ENCODE data around the gene PLCL2.

Gene PLCL2

DNA sequence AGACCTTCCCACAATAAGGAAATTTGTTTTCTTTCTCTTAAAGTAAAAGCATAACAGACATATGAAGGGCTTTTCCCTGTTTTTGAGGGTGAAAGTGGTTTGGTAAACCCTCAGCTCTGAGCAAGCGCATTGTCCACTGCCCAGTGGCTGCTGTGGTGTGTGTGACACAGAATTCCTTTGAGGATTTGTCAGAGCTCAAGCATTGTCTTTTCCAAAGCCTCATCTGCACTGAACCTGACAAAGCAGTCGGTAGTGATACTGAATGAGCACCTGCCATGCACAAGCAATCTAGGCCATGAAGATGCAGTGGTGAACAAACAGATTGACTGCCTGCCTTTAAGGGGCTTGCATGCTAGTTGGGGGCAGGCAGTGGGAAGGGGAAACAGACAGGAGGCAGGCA is 128.3 kb downstream of the PLCL2 start:
- Histone ChIP-seq H3K36me3 (replicated peaks; ENCODE audit: low read depth, low read length) (peaks cover 5% of the 10 kb centered on the region), H3K9me3 (ENCODE audit: insufficient read depth, low read length) (no peaks in the 10 kb centered on the region), H2AFZ (ENCODE audit: low read depth, low read length) (no peak overlapping the region), H3K79me2 (ENCODE audit: low read length) (no peaks in the 10 kb centered on the region), H3K27me3 (ENCODE audit: low read depth, low read length) (no peaks in the 10 kb centered on the region), H3K9ac (ENCODE audit: low read length) (no peak overlapping the region), H3K27ac (ENCODE audit: low read length) (no peak overlapping the region), H3K4me3 (ENCODE audit: low read length) (no peak overlapping the region), H3K4me2 (ENCODE audit: low read length) (no peak overlapping the region), H4K20me1 (ENCODE audit: insufficient read depth, low read length) (no peaks in the 10 kb centered on the region), H3K4me1 (ENCODE audit: low read length) (peaks cover 13% of the 10 kb centered on the region)
- TF ChIP-seq EZH2phosphoT487 (IDR thresholded peaks at IDR 0.05; ENCODE audit: low read depth): no peak
- TF ChIP-seq, protein P1, sequence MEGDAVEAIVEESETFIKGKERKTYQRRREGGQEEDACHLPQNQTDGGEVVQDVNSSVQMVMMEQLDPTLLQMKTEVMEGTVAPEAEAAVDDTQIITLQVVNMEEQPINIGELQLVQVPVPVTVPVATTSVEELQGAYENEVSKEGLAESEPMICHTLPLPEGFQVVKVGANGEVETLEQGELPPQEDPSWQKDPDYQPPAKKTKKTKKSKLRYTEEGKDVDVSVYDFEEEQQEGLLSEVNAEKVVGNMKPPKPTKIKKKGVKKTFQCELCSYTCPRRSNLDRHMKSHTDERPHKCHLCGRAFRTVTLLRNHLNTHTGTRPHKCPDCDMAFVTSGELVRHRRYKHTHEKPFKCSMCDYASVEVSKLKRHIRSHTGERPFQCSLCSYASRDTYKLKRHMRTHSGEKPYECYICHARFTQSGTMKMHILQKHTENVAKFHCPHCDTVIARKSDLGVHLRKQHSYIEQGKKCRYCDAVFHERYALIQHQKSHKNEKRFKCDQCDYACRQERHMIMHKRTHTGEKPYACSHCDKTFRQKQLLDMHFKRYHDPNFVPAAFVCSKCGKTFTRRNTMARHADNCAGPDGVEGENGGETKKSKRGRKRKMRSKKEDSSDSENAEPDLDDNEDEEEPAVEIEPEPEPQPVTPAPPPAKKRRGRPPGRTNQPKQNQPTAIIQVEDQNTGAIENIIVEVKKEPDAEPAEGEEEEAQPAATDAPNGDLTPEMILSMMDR (IDR thresholded peaks at IDR 0.05; ENCODE audit: low read depth, low read length): no peak

DNA sequence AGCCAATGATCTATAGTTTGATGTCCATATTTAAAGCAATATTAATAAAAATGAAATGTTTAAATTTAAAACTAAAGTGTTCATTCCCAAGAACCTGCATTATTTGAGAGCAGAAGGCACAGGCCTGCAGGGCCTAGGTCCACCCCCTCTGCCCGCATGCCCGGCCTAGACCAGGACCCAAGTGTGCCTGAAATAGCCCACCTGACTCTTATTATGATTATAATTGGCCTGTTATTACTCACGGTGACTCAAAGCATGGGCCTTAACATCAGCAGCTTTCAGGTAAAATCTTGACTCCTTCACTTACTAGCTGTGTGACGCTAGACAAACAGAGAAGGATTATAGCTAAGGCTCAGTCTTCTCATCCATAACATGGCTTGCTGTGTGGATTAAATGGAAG is 128.8 kb downstream of the PLCL2 start:
- Histone ChIP-seq H3K27me3 (ENCODE audit: low read depth, low read length) (no peaks in the 10 kb centered on the region), H3K79me2 (ENCODE audit: low read length) (no peaks in the 10 kb centered on the region), H3K36me3 (replicated peaks; ENCODE audit: low read depth, low read length) (peaks cover 5% of the 10 kb centered on the region), H3K4me3 (ENCODE audit: low read length) (no peak overlapping the region), H3K4me2 (ENCODE audit: low read length) (peak overlapping the region; percentile 19), H3K9ac (ENCODE audit: low read length) (no peak overlapping the region), H3K4me1 (ENCODE audit: low read length) (peaks cover 13% of the 10 kb centered on the region), H3K27ac (ENCODE audit: low read length) (no peak overlapping the region), H3K9me3 (ENCODE audit: insufficient read depth, low read length) (no peaks in the 10 kb centered on the region), H4K20me1 (ENCODE audit: insufficient read depth, low read length) (no peaks in the 10 kb centered on the region), H2AFZ (ENCODE audit: low read depth, low read length) (no peak overlapping the region)
- no peak for TF ChIP-seq EZH2phosphoT487 (IDR thresholded peaks at IDR 0.05; ENCODE audit: low read depth)
- TF ChIP-seq, protein P1 (IDR thresholded peaks at IDR 0.05; ENCODE audit: low read depth, low read length): no peak

DNA sequence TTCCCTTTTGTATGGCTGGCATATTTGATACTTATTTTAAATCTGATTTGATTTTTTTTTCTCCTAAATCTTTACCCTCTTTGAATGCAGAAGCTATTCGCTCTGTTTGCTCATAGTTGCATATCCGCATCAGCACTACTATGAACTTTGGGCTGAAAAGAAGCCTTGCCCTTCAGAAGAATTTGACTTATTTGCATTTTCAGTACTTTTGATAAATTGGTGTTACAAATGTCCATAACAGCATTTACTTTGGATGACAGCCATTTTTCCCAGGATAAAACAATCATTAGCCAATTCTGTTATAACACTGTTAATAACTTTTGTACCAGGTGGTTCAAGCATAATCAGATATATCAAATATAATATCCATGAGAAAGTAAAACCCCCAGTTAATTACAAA is 129.5 kb downstream of the PLCL2 start:
- no peaks in the 10 kb centered on the region for H3K79me2 ChIP-seq (ENCODE audit: low read length)
- no peak overlapping the region for H3K27ac ChIP-seq (ENCODE audit: low read length)
- no peaks in the 10 kb centered on the region for H4K20me1 ChIP-seq (ENCODE audit: insufficient read depth, low read length)
- H3K36me3 ChIP-seq (replicated peaks; ENCODE audit: low read depth, low read length): peaks cover 5% of the 10 kb centered on the region
- H3K4me2 ChIP-seq (ENCODE audit: low read length): no peak overlapping the region
- no peak overlapping the region for H3K4me3 ChIP-seq (ENCODE audit: low read length)
- H3K4me1 ChIP-seq (ENCODE audit: low read length): peaks cover 13% of the 10 kb centered on the region
- H3K9me3 ChIP-seq (ENCODE audit: insufficient read depth, low read length): no peaks in the 10 kb centered on the region
- no peak overlapping the region for H3K9ac ChIP-seq (ENCODE audit: low read length)
- no peak overlapping the region for H2AFZ ChIP-seq (ENCODE audit: low read depth, low read length)
- TF ChIP-seq, protein P1 (IDR thresholded peaks at IDR 0.05; ENCODE audit: low read depth, low read length): no peak
- TF ChIP-seq EZH2phosphoT487 (IDR thresholded peaks at IDR 0.05; ENCODE audit: low read depth): no peak
- no peaks in the 10 kb centered on the region for H3K27me3 ChIP-seq (ENCODE audit: low read depth, low read length)

DNA sequence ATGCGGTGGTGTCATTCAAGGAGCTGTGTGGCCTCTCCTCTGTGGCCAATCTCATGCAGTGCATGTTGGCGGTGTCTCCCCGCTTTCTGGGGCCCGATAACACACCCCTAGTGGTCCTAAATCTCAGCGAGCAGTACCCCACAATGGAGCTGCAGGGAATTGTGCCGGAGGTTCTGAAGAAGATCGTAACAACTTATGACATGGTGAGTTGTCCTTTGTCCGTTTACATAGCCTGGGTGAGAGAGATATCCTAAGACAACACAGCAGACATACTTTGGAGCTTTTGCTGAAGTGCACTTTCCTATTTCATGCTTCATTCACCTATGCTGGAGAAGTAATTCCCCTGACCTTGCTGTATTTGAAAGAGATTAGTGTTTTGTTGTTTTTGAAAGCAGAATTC is 130.0 kb downstream of the PLCL2 start:
- no peak overlapping the region for H3K9ac ChIP-seq (ENCODE audit: low read length)
- TF ChIP-seq EZH2phosphoT487 (IDR thresholded peaks at IDR 0.05; ENCODE audit: low read depth): no peak
- TF ChIP-seq, protein P1 (IDR thresholded peaks at IDR 0.05; ENCODE audit: low read depth, low read length): no peak
- peaks cover 5% of the 10 kb centered on the region for H3K36me3 ChIP-seq (replicated peaks; ENCODE audit: low read depth, low read length)
- no peak overlapping the region for H3K4me3 ChIP-seq (ENCODE audit: low read length)
- no peaks in the 10 kb centered on the region for H3K27me3 ChIP-seq (ENCODE audit: low read depth, low read length)
- no peak overlapping the region for H3K4me2 ChIP-seq (ENCODE audit: low read length)
- peaks cover 13% of the 10 kb centered on the region for H3K4me1 ChIP-seq (ENCODE audit: low read length)
- H2AFZ ChIP-seq (ENCODE audit: low read depth, low read length): no peak overlapping the region
- no peaks in the 10 kb centered on the region for H4K20me1 ChIP-seq (ENCODE audit: insufficient read depth, low read length)
- H3K9me3 ChIP-seq (ENCODE audit: insufficient read depth, low read length): no peaks in the 10 kb centered on the region
- H3K27ac ChIP-seq (ENCODE audit: low read length): no peak overlapping the region
- no peaks in the 10 kb centered on the region for H3K79me2 ChIP-seq (ENCODE audit: low read length)
